WTC11 (cell line): ENCODE results near the gene GRB7. TPM values are rescaled to one million over a fixed set of nuclear protein-coding genes. Genes with fewer than 3 reads are reported as not detected.

ENCODE experiments used
- ATAC-seq: fragments of 200-7000 bp; cut with Tn5 transposase; 2 replicates; pipeline ENCODE4 v1.10.0; 2021; ENCODE audit warnings: mild to moderate bottlenecking, moderate library complexity
- CTCF ChIA-PET: fragments of 300-600 bp; sonication (Branson Sonifier 250); formaldehyde crosslinking; loops from one replicate; lab custom pipeline; 2021; ENCODE audit warnings: antibody characterized with exemption; lab: Charles Lee
- POLR2A ChIA-PET: fragments of 350-600 bp; sonication (Branson Sonifier 250); formaldehyde crosslinking; loops from one replicate; lab custom pipeline; 2021; ENCODE audit warnings: antibody characterized with exemption; lab: Charles Lee
- DNase-seq: peaks from one replicate; pipeline ENCODE4 v3.0.0; 2021; ENCODE audit warnings: low spot score
- H3K27ac Mint-ChIP-seq: 2 replicates; pipeline ENCODE4 v1.8.0; 2021; ENCODE audit warnings: mixed read lengths
- H3K27me3 Mint-ChIP-seq: 2 replicates; pipeline ENCODE4 v1.8.0; 2021; ENCODE audit warnings: low read depth, mild to moderate bottlenecking, moderate library complexity, mixed read lengths
- H3K36me3 Mint-ChIP-seq: 2 replicates; pipeline ENCODE4 v1.8.0; 2021; ENCODE audit warnings: mixed read lengths
- H3K4me1 Mint-ChIP-seq: 2 replicates; pipeline ENCODE4 v1.8.0; 2022; ENCODE audit warnings: mixed read lengths
- H3K4me3 Mint-ChIP-seq: 2 replicates; pipeline ENCODE4 v1.8.0; 2021; ENCODE audit warnings: mild to moderate bottlenecking, moderate library complexity, mixed read lengths
- H3K9me3 Mint-ChIP-seq: 2 replicates; pipeline ENCODE4 v1.8.0; 2021; ENCODE audit warnings: mixed read lengths
- EMX1 ChIP-seq: fragments of 250-450 bp; sonication (Bioruptor Pico); IDR thresholded peaks from 2 replicates; pipeline ENCODE4 v1.8.0; 2021; ENCODE audit warnings: mild to moderate bottlenecking
- FOXJ3 ChIP-seq: sonication (generic); formaldehyde crosslinking; IDR thresholded peaks from 2 replicates; pipeline ENCODE4 v1.9.0; 2021; ENCODE audit warnings: missing genetic modification reagents, mild to moderate bottlenecking, borderline replicate concordance
- MYBL2 ChIP-seq: sonication (generic); formaldehyde crosslinking; IDR thresholded peaks from 2 replicates; pipeline ENCODE4 v1.8.1; 2023; ENCODE audit warnings: mild to moderate bottlenecking, moderate library complexity, missing genetic modification reagents
- NFE2L1 ChIP-seq: sonication (generic); formaldehyde crosslinking; IDR thresholded peaks from 2 replicates; pipeline ENCODE4 v1.8.1; 2023; ENCODE audit warnings: missing genetic modification reagents
- NR2C2 ChIP-seq: sonication (generic); formaldehyde crosslinking; IDR thresholded peaks from 2 replicates; pipeline ENCODE4 v1.8.0; 2022; ENCODE audit warnings: mild to moderate bottlenecking, missing genetic modification reagents
- OVOL2 ChIP-seq: fragments of 250-450 bp; sonication (Bioruptor Pico); IDR thresholded peaks from 2 replicates; pipeline ENCODE4 v1.9.0; 2021; ENCODE audit warnings: mild to moderate bottlenecking, borderline replicate concordance
- RORB ChIP-seq: fragments of 250-450 bp; sonication (Bioruptor Pico); IDR thresholded peaks from 2 replicates; pipeline ENCODE4 v1.9.0; 2021; ENCODE audit warnings: mild to moderate bottlenecking
- SOX15 ChIP-seq: fragments of 250-450 bp; sonication (Bioruptor Pico); IDR thresholded peaks from 2 replicates; pipeline ENCODE4 v1.9.0; 2021; ENCODE audit warnings: mild to moderate bottlenecking
- ZNF138 ChIP-seq: sonication (generic); formaldehyde crosslinking; conservative IDR thresholded peaks from 2 replicates; pipeline ENCODE4 v1.8.1; 2022; ENCODE audit warnings: mild to moderate bottlenecking, moderate library complexity, missing genetic modification reagents
- ZNF263 ChIP-seq: sonication (generic); formaldehyde crosslinking; IDR thresholded peaks from 2 replicates; pipeline ENCODE4 v1.8.1; 2022; ENCODE audit warnings: low read depth, mild to moderate bottlenecking, moderate library complexity, missing genetic modification reagents
- ZNF396 ChIP-seq: fragments of 250-450 bp; sonication (Bioruptor Pico); IDR thresholded peaks from 2 replicates; pipeline ENCODE4 v1.8.0; 2021; ENCODE audit warnings: mild to moderate bottlenecking, moderate library complexity, borderline replicate concordance
- ZNF416 ChIP-seq: fragments of 250-450 bp; sonication (Bioruptor Pico); IDR thresholded peaks from 2 replicates; pipeline ENCODE4 v1.9.0; 2021; ENCODE audit warnings: mild to moderate bottlenecking, inconsistent platforms
- ZNF423 ChIP-seq: fragments of 250-450 bp; sonication (Bioruptor Pico); IDR thresholded peaks from 2 replicates; pipeline ENCODE4 v2.1.2; 2022; ENCODE audit warnings: mild to moderate bottlenecking, moderate library complexity
- total RNA-seq: library from RNA; stranded (reverse); gene quantifications from 3 replicates; pipeline ENCODE4 v1.2.3, GENCODE V29; 2021
- TF ChIP-seq, protein P1 (sequence below): sonication (generic); formaldehyde crosslinking; IDR thresholded peaks from 2 replicates; pipeline ENCODE4 v1.8.1; 2022; ENCODE audit warnings: low read depth, missing genetic modification reagents, borderline replicate concordance
- TF ChIP-seq, protein P2 (sequence below): fragments of 250-450 bp; sonication (Bioruptor Pico); IDR thresholded peaks from 2 replicates; pipeline ENCODE4 v1.9.0; 2021; ENCODE audit warnings: mild to moderate bottlenecking, borderline replicate concordance
- TF ChIP-seq, protein P3 (sequence below): sonication (generic); formaldehyde crosslinking; IDR thresholded peaks from 2 replicates; pipeline ENCODE4 v1.8.0; 2022; ENCODE audit warnings: mild to moderate bottlenecking, missing genetic modification reagents
- TF ChIP-seq, protein P4 (sequence below): fragments of 200-600 bp; IDR thresholded peaks from 2 replicates; pipeline ENCODE4 v1.8.0; 2022; ENCODE audit warnings: antibody characterized with exemption
- TF ChIP-seq, protein P5 (sequence below): sonication (generic); formaldehyde crosslinking; IDR thresholded peaks from 2 replicates; pipeline ENCODE4 v1.8.1; 2023; ENCODE audit warnings: mild to moderate bottlenecking, moderate library complexity, missing genetic modification reagents
- TF ChIP-seq, protein P6 (sequence below): sonication (generic); formaldehyde crosslinking; IDR thresholded peaks from 2 replicates; pipeline ENCODE4 v1.8.1; 2023; ENCODE audit warnings: mild to moderate bottlenecking, missing genetic modification reagents, moderate library complexity

GRB7 gene
- total RNA-seq, 1 experiment from 2014 or later, result 48.5 TPM

DNA sequence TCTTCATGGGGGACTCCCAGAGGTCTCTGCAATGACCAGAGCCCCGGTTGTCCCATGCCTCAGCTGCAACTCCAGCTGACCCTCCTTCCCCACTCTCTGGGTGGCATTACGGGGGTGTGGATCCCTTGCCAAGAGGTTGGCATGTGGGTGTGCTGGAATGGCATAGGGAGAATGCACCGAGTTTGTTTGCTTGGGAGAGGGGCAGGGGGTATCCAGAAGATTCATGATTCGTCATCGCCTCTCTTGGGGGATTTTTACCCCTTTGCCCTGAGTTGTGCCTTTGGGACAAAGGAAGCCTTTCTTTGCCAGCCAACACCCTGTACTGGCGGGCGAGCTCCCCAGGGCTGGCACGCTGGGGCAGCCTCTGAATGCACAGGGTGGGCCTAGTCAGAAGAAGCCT, 31.4 kb upstream of the GRB7 start:
- ChIA-PET CTCF (interaction anchor here (1.2 to 7.9 kb wide), 5 partner anchors 12 to 85 kb away, joined by 3 to 77 read pairs (median 14); partner anchors contain the start of gene MIEN1), POLR2A (no interaction called here)
- Mint-ChIP-seq H3K27me3 (no peaks in the 10 kb centered on the region), H3K27ac (no peak overlapping the region; the same call in 1 of the 2 replicates), H3K36me3 (peaks cover 42% of the 10 kb centered on the region), H3K9me3 (no peaks in the 10 kb centered on the region), H3K4me1 (peaks cover 47% of the 10 kb centered on the region)
- no peak for ATAC-seq
- TF ChIP-seq, protein P1, sequence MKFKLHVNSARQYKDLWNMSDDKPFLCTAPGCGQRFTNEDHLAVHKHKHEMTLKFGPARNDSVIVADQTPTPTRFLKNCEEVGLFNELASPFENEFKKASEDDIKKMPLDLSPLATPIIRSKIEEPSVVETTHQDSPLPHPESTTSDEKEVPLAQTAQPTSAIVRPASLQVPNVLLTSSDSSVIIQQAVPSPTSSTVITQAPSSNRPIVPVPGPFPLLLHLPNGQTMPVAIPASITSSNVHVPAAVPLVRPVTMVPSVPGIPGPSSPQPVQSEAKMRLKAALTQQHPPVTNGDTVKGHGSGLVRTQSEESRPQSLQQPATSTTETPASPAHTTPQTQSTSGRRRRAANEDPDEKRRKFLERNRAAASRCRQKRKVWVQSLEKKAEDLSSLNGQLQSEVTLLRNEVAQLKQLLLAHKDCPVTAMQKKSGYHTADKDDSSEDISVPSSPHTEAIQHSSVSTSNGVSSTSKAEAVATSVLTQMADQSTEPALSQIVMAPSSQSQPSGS, result no peak
- TF ChIP-seq, protein P2, sequence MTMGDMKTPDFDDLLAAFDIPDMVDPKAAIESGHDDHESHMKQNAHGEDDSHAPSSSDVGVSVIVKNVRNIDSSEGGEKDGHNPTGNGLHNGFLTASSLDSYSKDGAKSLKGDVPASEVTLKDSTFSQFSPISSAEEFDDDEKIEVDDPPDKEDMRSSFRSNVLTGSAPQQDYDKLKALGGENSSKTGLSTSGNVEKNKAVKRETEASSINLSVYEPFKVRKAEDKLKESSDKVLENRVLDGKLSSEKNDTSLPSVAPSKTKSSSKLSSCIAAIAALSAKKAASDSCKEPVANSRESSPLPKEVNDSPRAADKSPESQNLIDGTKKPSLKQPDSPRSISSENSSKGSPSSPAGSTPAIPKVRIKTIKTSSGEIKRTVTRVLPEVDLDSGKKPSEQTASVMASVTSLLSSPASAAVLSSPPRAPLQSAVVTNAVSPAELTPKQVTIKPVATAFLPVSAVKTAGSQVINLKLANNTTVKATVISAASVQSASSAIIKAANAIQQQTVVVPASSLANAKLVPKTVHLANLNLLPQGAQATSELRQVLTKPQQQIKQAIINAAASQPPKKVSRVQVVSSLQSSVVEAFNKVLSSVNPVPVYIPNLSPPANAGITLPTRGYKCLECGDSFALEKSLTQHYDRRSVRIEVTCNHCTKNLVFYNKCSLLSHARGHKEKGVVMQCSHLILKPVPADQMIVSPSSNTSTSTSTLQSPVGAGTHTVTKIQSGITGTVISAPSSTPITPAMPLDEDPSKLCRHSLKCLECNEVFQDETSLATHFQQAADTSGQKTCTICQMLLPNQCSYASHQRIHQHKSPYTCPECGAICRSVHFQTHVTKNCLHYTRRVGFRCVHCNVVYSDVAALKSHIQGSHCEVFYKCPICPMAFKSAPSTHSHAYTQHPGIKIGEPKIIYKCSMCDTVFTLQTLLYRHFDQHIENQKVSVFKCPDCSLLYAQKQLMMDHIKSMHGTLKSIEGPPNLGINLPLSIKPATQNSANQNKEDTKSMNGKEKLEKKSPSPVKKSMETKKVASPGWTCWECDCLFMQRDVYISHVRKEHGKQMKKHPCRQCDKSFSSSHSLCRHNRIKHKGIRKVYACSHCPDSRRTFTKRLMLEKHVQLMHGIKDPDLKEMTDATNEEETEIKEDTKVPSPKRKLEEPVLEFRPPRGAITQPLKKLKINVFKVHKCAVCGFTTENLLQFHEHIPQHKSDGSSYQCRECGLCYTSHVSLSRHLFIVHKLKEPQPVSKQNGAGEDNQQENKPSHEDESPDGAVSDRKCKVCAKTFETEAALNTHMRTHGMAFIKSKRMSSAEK, result no peak
- TF ChIP-seq, protein P3, sequence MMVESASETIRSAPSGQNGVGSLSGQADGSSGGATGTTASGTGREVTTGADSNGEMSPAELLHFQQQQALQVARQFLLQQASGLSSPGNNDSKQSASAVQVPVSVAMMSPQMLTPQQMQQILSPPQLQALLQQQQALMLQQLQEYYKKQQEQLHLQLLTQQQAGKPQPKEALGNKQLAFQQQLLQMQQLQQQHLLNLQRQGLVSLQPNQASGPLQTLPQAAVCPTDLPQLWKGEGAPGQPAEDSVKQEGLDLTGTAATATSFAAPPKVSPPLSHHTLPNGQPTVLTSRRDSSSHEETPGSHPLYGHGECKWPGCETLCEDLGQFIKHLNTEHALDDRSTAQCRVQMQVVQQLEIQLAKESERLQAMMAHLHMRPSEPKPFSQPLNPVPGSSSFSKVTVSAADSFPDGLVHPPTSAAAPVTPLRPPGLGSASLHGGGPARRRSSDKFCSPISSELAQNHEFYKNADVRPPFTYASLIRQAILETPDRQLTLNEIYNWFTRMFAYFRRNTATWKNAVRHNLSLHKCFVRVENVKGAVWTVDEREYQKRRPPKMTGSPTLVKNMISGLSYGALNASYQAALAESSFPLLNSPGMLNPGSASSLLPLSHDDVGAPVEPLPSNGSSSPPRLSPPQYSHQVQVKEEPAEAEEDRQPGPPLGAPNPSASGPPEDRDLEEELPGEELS (CRISPR knock-in tag), result no peak
- TF ChIP-seq, protein P4, sequence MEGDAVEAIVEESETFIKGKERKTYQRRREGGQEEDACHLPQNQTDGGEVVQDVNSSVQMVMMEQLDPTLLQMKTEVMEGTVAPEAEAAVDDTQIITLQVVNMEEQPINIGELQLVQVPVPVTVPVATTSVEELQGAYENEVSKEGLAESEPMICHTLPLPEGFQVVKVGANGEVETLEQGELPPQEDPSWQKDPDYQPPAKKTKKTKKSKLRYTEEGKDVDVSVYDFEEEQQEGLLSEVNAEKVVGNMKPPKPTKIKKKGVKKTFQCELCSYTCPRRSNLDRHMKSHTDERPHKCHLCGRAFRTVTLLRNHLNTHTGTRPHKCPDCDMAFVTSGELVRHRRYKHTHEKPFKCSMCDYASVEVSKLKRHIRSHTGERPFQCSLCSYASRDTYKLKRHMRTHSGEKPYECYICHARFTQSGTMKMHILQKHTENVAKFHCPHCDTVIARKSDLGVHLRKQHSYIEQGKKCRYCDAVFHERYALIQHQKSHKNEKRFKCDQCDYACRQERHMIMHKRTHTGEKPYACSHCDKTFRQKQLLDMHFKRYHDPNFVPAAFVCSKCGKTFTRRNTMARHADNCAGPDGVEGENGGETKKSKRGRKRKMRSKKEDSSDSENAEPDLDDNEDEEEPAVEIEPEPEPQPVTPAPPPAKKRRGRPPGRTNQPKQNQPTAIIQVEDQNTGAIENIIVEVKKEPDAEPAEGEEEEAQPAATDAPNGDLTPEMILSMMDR, result no peak
- no peak for TF ChIP-seq MYBL2 (CRISPR knock-in tag)
- no peak for TF ChIP-seq ZNF416 (CRISPR knock-in tag)
- TF ChIP-seq OVOL2 (CRISPR knock-in tag), result no peak
- no peak for TF ChIP-seq ZNF138 (CRISPR knock-in tag)
- TF ChIP-seq NFE2L1 (CRISPR knock-in tag), result no peak
- TF ChIP-seq, protein P5, sequence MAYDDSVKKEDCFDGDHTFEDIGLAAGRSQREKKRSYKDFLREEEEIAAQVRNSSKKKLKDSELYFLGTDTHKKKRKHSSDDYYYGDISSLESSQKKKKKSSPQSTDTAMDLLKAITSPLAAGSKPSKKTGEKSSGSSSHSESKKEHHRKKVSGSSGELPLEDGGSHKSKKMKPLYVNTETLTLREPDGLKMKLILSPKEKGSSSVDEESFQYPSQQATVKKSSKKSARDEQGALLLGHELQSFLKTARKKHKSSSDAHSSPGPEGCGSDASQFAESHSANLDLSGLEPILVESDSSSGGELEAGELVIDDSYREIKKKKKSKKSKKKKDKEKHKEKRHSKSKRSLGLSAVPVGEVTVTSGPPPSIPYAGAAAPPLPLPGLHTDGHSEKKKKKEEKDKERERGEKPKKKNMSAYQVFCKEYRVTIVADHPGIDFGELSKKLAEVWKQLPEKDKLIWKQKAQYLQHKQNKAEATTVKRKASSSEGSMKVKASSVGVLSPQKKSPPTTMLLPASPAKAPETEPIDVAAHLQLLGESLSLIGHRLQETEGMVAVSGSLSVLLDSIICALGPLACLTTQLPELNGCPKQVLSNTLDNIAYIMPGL (CRISPR knock-in tag), result no peak
- no peak for TF ChIP-seq EMX1
- TF ChIP-seq FOXJ3 (CRISPR knock-in tag), result no peak
- TF ChIP-seq NR2C2 (CRISPR knock-in tag), result no peak
- TF ChIP-seq ZNF396, result no peak
- no peak for TF ChIP-seq RORB (CRISPR knock-in tag)
- TF ChIP-seq, all 79 proteins: peak for 0
- H3K4me3 Mint-ChIP-seq, result no peak overlapping the region
- no peak for DNase-seq

DNA sequence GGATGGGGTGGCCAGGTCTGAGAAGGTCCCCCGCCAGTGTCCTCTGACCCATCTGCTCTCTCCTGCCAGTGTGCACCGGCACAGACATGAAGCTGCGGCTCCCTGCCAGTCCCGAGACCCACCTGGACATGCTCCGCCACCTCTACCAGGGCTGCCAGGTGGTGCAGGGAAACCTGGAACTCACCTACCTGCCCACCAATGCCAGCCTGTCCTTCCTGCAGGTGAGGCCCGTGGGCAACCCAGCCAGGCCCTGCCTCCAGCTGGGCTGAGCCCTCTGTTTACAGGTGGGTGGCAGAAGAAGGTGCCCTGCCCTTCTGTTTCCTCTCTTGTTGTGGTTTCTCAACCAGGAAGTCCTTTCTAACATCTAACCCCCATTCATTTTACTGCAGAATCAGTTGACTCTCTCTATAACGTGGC, 30.8 kb upstream of the GRB7 start:
- DNase-seq, result no peak
- Mint-ChIP-seq H3K9me3 (no peaks in the 10 kb centered on the region), H3K36me3 (peaks cover 47% of the 10 kb centered on the region), H3K27me3 (no peaks in the 10 kb centered on the region), H3K4me3 (no peak overlapping the region), H3K4me1 (peaks cover 41% of the 10 kb centered on the region), H3K27ac (peak overlapping the region; percentile 82)
- ChIA-PET CTCF (interaction anchor here (1.2 kb wide), 1 partner anchor 11 kb away, joined by 3 read pairs; no protein-coding TSS in a partner anchor), POLR2A (no interaction called here)
- TF ChIP-seq SOX15 (no peak), ZNF423 (no peak), ZNF263 (CRISPR knock-in tag) (no peak), MYBL2 (CRISPR knock-in tag) (no peak)
- TF ChIP-seq, protein P6, sequence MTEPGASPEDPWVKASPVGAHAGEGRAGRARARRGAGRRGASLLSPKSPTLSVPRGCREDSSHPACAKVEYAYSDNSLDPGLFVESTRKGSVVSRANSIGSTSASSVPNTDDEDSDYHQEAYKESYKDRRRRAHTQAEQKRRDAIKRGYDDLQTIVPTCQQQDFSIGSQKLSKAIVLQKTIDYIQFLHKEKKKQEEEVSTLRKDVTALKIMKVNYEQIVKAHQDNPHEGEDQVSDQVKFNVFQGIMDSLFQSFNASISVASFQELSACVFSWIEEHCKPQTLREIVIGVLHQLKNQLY, result no peak
- ATAC-seq, result no peak
